ENCODE results near the gene CELF2. TPM values are rescaled to one million over a fixed set of nuclear protein-coding genes. Genes with fewer than 3 reads are reported as not detected.

CELF2 gene
- total RNA-seq, 1 experiment from 2014 or later: not detected

GRCh38 chr10:11089272-11089671 lies 71.6 kb downstream of the CELF2 start:
- no peak for DNase-seq (ENCODE audit: low spot score)
- TF ChIP-seq EZH2 (IDR thresholded peaks at IDR 0.05; ENCODE audit: borderline replicate concordance, low read depth, low read length, poor library complexity, severe bottlenecking) (no peak), CTCF (conservative IDR thresholded peaks at IDR 0.05; ENCODE audit: low read depth, low read length) (no peak)
- H3K4me3 ChIP-seq (ENCODE audit: low read depth, low read length, poor library complexity, severe bottlenecking): no peak overlapping the region
- H3K4me1 ChIP-seq (ENCODE audit: insufficient read depth, low read length, poor library complexity, severe bottlenecking): no peaks in the 10 kb centered on the region
- no peaks in the 10 kb centered on the region for H3K9me3 ChIP-seq (ENCODE audit: low read depth, low read length, poor library complexity, severe bottlenecking)
- intact Hi-C loops (cut with micrococcal nuclease; ENCODE audit: unreplicated experiment): no loop called here
- ChIA-PET CTCF (no interaction called here), POLR2A (ENCODE audit: low non-redundant PET) (no interaction called here)
- H3K27me3 ChIP-seq (replicated peaks; ENCODE audit: insufficient read depth, low read depth, low read length, poor library complexity): peaks cover 22% of the 10 kb centered on the region
- no peaks in the 10 kb centered on the region for H3K36me3 ChIP-seq (ENCODE audit: insufficient read depth, low read length, poor library complexity, severe bottlenecking)
- BruUV-seq (replicated peaks): no TSS peak
- H3K27ac ChIP-seq (ENCODE audit: low read depth, low read length, poor library complexity, severe bottlenecking): no peak overlapping the region

- no peak for DNase-seq (ENCODE audit: low spot score)
- CTCF ChIA-PET: no interaction called here
- POLR2A ChIA-PET (ENCODE audit: low non-redundant PET): no interaction called here
- no TSS peak for BruUV-seq (replicated peaks)
- Histone ChIP-seq H3K27me3 (replicated peaks; ENCODE audit: insufficient read depth, low read depth, low read length, poor library complexity) (peaks cover 12% of the 10 kb centered on the region), H3K4me3 (ENCODE audit: low read depth, low read length, poor library complexity, severe bottlenecking) (no peak overlapping the region), H3K36me3 (ENCODE audit: insufficient read depth, low read length, poor library complexity, severe bottlenecking) (no peaks in the 10 kb centered on the region), H3K27ac (ENCODE audit: low read depth, low read length, poor library complexity, severe bottlenecking) (no peak overlapping the region), H3K4me1 (ENCODE audit: insufficient read depth, low read length, poor library complexity, severe bottlenecking) (no peaks in the 10 kb centered on the region), H3K9me3 (ENCODE audit: low read depth, low read length, poor library complexity, severe bottlenecking) (no peaks in the 10 kb centered on the region)
- intact Hi-C loops (cut with micrococcal nuclease; ENCODE audit: unreplicated experiment): no loop called here
- TF ChIP-seq EZH2 (IDR thresholded peaks at IDR 0.05; ENCODE audit: borderline replicate concordance, low read depth, low read length, poor library complexity, severe bottlenecking) (no peak), CTCF (conservative IDR thresholded peaks at IDR 0.05; ENCODE audit: low read depth, low read length) (no peak)
These were observed 73.9 kb downstream of the CELF2 start for GRCh38 chr10:11091517-11092102.

- intact Hi-C loops (cut with micrococcal nuclease; ENCODE audit: unreplicated experiment): no loop called here
- H3K27ac ChIP-seq (ENCODE audit: low read depth, low read length, poor library complexity, severe bottlenecking): no peak overlapping the region
- H3K9me3 ChIP-seq (ENCODE audit: low read depth, low read length, poor library complexity, severe bottlenecking): no peaks in the 10 kb centered on the region
- no peak overlapping the region for H3K4me3 ChIP-seq (ENCODE audit: low read depth, low read length, poor library complexity, severe bottlenecking)
- TF ChIP-seq CTCF (conservative IDR thresholded peaks at IDR 0.05; ENCODE audit: low read depth, low read length) (no peak), EZH2 (IDR thresholded peaks at IDR 0.05; ENCODE audit: borderline replicate concordance, low read depth, low read length, poor library complexity, severe bottlenecking) (no peak)
- ChIA-PET CTCF (no interaction called here), POLR2A (ENCODE audit: low non-redundant PET) (no interaction called here)
- H3K27me3 ChIP-seq (replicated peaks; ENCODE audit: insufficient read depth, low read depth, low read length, poor library complexity): peaks cover 23% of the 10 kb centered on the region
- BruUV-seq (replicated peaks): no TSS peak
- no peak for DNase-seq (ENCODE audit: low spot score)
- H3K4me1 ChIP-seq (ENCODE audit: insufficient read depth, low read length, poor library complexity, severe bottlenecking): no peaks in the 10 kb centered on the region
- no peaks in the 10 kb centered on the region for H3K36me3 ChIP-seq (ENCODE audit: insufficient read depth, low read length, poor library complexity, severe bottlenecking)
These were observed 76.4 kb downstream of the CELF2 start for GRCh38 chr10:11093771-11094736.
